Measurements from ENCODE around the gene ICAM5.

ICAM5 gene

DNA sequence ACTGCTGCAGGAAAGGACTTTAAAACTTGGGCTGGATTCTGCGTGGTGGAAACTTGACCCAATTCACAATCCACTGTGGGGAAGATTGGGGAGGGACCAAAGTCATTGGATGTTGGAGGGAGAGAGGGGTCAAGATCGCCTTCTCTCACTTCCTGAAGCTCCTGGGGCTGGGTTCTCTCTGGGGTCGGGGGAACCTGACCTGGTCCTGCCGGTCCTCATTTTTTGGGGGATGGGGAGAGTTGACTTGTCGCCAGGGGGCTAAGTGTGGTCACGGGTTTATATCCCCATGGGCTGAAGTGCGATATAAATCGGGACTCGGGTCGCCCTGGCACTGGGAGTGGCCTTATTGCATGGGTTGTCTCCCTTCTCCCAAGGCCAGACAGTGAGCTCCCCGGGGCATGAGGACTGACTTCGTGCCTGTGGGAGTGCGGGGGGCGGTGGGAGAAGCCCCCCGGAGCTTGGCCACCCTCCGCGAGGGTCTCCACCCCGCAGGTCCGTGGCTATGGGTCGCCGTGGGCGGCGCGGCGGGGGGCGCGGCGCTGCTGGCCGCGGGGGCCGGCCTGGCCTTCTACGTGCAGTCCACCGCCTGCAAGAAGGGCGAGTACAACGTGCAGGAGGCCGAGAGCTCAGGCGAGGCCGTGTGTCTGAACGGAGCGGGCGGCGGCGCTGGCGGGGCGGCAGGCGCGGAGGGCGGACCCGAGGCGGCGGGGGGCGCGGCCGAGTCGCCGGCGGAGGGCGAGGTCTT, 6.3 kb downstream of the ICAM5 start:
- no peak for TF ChIP-seq POLR2AphosphoS5 (IDR thresholded peaks at IDR 0.05; ENCODE audit: low read depth, low read length)

DNA sequence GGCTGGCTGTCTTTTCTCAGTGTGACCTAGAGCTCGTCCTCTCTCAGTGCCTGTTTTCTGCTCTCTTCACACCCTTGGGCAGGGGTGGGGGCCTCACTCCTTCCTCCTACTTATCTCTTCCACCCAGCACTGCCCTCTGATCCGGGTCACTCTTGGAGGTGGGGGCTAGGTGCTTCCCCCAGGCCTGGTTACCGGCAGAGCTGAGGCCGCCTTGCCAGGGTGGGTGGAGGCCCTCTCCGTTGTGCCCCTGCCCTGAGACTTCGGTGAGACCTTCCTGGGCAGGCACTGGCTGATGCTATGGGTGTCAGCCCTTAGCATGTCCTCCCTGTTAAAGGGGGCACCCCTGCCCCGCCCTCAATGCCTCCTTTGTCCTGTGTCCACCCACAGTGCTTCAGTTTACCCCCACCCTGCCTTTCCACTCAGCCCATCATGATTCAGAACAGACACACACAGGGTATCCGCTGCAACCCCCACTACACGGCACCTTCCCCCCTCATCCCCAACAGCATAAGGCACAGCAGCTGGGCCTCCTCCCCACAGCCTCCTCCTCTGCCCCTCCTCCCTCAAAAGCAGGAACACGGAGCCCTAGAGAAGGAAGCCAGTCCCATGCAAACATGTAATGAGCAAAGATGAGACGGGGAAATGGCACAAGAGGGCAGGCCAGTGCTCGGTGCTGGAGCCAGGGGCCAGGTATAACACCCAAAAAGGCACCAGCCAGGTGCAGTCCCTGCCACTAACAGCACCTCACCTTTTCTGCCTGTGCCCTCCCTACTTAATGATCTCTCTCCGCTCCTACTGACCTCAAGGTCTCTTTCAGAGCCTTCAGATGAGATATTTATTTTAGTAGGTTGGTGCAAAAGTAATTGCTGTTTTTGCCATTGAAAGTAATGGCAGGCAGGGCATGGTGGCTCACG, 10.1 kb downstream of the ICAM5 start:
- TF ChIP-seq POLR2AphosphoS5 (IDR thresholded peaks at IDR 0.05; ENCODE audit: low read depth, low read length) = no peak
- no peak for TF ChIP-seq FOXP2 (optimal IDR thresholded peaks at IDR 0.05; ENCODE audit: borderline replicate concordance, extremely low read depth, extremely low read length, insufficient read depth)
- TF ChIP-seq, protein P1, sequence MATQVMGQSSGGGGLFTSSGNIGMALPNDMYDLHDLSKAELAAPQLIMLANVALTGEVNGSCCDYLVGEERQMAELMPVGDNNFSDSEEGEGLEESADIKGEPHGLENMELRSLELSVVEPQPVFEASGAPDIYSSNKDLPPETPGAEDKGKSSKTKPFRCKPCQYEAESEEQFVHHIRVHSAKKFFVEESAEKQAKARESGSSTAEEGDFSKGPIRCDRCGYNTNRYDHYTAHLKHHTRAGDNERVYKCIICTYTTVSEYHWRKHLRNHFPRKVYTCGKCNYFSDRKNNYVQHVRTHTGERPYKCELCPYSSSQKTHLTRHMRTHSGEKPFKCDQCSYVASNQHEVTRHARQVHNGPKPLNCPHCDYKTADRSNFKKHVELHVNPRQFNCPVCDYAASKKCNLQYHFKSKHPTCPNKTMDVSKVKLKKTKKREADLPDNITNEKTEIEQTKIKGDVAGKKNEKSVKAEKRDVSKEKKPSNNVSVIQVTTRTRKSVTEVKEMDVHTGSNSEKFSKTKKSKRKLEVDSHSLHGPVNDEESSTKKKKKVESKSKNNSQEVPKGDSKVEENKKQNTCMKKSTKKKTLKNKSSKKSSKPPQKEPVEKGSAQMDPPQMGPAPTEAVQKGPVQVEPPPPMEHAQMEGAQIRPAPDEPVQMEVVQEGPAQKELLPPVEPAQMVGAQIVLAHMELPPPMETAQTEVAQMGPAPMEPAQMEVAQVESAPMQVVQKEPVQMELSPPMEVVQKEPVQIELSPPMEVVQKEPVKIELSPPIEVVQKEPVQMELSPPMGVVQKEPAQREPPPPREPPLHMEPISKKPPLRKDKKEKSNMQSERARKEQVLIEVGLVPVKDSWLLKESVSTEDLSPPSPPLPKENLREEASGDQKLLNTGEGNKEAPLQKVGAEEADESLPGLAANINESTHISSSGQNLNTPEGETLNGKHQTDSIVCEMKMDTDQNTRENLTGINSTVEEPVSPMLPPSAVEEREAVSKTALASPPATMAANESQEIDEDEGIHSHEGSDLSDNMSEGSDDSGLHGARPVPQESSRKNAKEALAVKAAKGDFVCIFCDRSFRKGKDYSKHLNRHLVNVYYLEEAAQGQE (IDR thresholded peaks at IDR 0.05; ENCODE audit: insufficient read depth in 1 of 2, low read depth in 2 of 2, low read length in 2 of 2) = no peak
- no peak for TF ChIP-seq TAF1 (IDR thresholded peaks at IDR 0.05; ENCODE audit: borderline replicate concordance, insufficient read depth, low read length)
- no peak for TF ChIP-seq SIN3A (IDR thresholded peaks at IDR 0.05; ENCODE audit: borderline replicate concordance, insufficient read depth, low read length)

DNA sequence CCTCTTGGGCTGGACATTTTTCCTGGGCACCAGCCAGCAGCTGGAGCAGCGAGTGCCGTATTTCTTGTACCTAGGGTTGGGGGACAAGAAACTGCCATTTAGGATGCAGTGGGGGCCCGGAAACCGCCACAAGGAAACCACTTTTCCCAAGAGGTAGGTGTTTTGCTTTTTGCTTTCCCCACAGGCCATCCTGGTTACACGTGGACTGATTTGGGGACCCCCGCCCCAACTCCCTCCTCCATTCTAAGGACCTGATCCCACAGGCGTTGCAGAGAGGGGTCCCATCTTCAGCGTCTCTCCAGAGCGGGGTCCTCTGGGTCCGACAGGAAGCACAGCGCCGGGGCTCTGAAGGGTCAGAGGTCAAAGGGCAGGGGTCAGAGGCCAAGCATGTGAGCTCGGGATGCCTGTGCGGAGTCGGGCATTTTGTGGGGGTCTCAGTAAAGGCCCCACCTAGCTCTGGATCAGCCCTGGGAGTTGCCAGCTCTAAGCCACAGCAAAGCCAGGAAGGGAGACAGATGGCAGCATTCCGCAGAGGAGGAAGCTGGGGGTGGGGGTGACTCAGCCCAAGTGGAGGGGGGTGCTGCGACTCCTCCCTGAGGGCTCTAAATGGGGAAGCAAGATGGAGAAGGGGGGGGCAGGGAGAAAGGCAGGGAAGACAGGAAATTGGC, 15.5 kb downstream of the ICAM5 start:
- TF ChIP-seq TAF1 (IDR thresholded peaks at IDR 0.05; ENCODE audit: borderline replicate concordance, insufficient read depth, low read length) (no peak), FOXP2 (optimal IDR thresholded peaks at IDR 0.05; ENCODE audit: borderline replicate concordance, extremely low read depth, extremely low read length, insufficient read depth) (no peak)

DNA sequence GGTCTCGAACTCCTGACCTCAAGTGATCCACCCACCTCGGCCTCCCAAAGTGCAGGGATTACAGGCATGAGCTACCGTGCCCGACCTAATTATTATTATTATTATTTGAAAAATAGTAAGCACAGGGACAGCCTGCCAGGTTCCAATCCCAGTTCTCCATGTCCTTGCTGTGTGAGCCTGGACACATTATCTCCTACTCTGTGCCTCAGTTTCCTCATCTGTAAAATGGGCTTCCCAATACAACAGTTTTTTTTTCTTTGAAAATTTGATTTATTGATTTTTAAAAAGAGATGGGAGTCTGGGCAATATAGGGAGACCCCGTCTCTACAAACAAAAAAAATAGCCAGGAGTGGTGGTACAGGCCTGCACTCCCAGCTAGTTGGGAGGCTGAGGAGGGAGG, 16.6 kb downstream of the ICAM5 start:
- no peak for TF ChIP-seq FOXP2 (optimal IDR thresholded peaks at IDR 0.05; ENCODE audit: borderline replicate concordance, extremely low read depth, extremely low read length, insufficient read depth)
- TF ChIP-seq SIN3A (IDR thresholded peaks at IDR 0.05; ENCODE audit: borderline replicate concordance, insufficient read depth, low read length) = no peak
- TF ChIP-seq TAF1 (IDR thresholded peaks at IDR 0.05; ENCODE audit: borderline replicate concordance, insufficient read depth, low read length) = no peak
- no peak for TF ChIP-seq POLR2AphosphoS5 (IDR thresholded peaks at IDR 0.05; ENCODE audit: low read depth, low read length)
- TF ChIP-seq, protein P1 (IDR thresholded peaks at IDR 0.05; ENCODE audit: insufficient read depth in 1 of 2, low read depth in 2 of 2, low read length in 2 of 2) = no peak

DNA sequence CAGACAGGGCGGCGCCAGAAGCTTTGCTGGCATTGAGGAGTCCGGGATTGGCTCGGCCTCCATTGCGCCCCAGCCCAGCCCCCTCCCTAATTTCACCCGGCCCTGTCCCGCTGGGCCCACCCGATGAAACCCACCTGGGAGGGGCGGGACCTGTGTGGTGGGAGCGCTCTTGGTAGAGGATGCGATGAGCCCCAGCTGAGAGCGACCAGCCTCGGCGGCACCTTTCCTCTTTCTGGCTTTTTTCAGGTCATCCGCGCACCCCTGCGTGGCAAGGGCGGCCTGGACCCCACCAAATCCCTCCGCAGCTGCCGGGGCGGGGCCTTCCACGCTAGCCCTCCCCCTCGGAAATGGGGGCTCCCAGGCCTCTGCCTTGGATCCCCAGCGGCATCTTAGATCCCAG, 19.7 kb downstream of the ICAM5 start, which contains the start of gene ZGLP1:
ZGLP1 (minus strand) TSS at position 393 of the 400 bp plus-strand sequence.
- no peak for TF ChIP-seq FOXP2 (optimal IDR thresholded peaks at IDR 0.05; ENCODE audit: borderline replicate concordance, extremely low read depth, extremely low read length, insufficient read depth)
- TF ChIP-seq TAF1 (IDR thresholded peaks at IDR 0.05; ENCODE audit: borderline replicate concordance, insufficient read depth, low read length) = no peak

DNA sequence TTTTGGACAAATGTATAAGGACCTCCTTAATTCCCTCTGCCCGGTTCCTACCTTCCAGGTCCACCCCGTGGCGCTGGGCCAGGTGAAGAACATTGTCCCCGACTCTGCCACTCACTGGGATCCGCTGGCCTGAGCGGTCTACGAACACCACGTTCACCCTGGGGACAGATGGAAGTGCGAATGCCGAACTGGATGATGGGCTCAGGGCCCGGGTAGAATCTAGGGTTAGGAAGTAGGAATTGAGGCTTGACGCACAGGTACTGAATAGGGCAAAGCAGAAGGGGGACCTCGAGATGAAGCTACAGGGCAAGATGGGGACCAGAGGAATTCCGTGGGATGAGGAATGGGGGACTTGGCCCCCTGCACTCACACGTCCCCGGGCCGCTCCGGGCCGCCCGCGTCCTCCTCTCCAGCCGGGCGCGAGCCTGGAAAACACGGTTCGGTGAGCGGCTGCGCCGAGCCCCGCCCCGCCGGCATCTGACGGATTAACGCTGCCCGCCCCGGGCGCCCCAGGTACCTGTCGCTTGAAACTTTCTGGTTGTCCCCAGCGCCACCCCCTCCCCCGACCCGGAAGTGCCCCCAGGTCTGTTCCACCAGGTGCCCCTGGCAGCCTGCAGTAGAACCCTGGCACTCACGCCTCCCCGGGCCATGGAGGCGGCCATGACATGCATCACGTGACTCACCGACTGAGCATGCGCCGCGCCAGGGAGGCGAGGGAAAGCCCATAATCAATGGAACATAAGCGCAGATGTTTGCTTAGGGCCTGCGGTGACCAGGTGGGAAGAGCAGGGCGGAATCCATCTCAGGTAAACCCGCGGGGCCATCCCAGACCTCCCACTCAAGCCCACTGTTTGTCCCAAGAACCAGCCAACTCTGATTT, 25.8 kb downstream of the ICAM5 start, which contains the start of gene FDX2:
FDX2 (minus strand) TSS at position 681 of the 880 bp plus-strand sequence; CDS start at position 662, 19 bp downstream.
- peak; percentile 96; the same call in 1 of the 2 replicates for TF ChIP-seq SIN3A (IDR thresholded peaks at IDR 0.05; ENCODE audit: borderline replicate concordance, insufficient read depth, low read length)
- peak; percentile 47; the same call in 1 of the 2 replicates for TF ChIP-seq TAF1 (IDR thresholded peaks at IDR 0.05; ENCODE audit: borderline replicate concordance, insufficient read depth, low read length)
- no peak for TF ChIP-seq FOXP2 (optimal IDR thresholded peaks at IDR 0.05; ENCODE audit: borderline replicate concordance, extremely low read depth, extremely low read length, insufficient read depth)
- peak; percentile 95 for TF ChIP-seq POLR2AphosphoS5 (IDR thresholded peaks at IDR 0.05; ENCODE audit: low read depth, low read length)
- TF ChIP-seq, protein P1 (IDR thresholded peaks at IDR 0.05; ENCODE audit: insufficient read depth in 1 of 2, low read depth in 2 of 2, low read length in 2 of 2) = no peak

All from PFSK-1 (cell line).